ENCODE data around the gene TTC3. TPM values are rescaled to one million over a fixed set of nuclear protein-coding genes. Genes with fewer than 3 reads are reported as not detected.

Gene TTC3
- total RNA-seq, 2 experiments from 2014 or later: 49.4 to 52.5 TPM

GRCh38 chr21:37231671-37232070 is 158.6 kb downstream of the TTC3 start:
- Mint-ChIP-seq H3K4me3 (no peak overlapping the region), H3K9me3 (no peaks in the 10 kb centered on the region), H3K36me3 (ENCODE audit: low read depth) (peaks cover 48% of the 10 kb centered on the region), H3K4me1 (peaks cover 13% of the 10 kb centered on the region), H3K27me3 (no peaks in the 10 kb centered on the region), H3K27ac (no peak overlapping the region)
- POLR2A ChIA-PET: no interaction called here
- CTCF ChIA-PET: interaction anchor here (0.5 to 0.9 kb wide), 2 partner anchors 15 to 24 kb away, joined by 3 to 4 read pairs; no protein-coding TSS in a partner anchor
- no peak for DNase-seq

DNA sequence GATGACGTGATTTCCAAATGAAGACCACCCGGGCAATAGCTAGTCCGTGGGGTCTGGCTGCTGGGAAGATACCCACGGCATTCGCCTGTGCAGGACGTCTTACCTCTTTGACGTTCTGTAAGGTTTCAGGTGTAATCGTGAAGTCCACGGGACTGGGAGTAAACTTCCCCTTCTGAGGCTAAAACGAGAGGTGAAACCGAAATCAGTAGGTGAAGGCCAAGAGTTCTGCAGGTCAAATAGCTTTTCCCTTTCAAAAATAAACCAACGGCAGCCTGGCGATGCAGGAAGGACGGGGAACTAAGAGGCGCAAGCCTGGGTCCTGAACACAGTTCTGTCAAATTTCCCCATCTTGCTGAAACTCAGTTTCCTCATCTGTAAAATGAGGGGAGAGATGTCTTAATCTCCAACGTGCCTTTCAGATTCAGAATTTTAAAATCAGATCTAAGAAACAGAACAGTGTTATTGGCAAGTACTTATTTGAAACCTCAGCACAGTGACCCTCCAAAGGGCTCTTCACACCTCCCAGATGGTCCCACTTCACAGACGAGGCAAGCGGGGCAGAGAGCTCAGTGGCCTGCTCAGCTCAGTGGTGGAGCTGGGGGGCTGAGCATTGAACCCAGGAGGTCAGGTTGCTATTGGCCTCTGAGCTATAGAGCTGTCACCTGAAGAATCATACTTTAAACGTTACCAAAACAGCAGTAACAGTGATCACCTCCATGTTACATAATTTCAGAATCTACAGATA is 159.4 kb downstream of the TTC3 start:
- DNase-seq: no peak
- ChIA-PET CTCF (interaction anchor here (2.2 kb wide), 1 partner anchor 11 kb away, joined by 4 read pairs; no protein-coding TSS in a partner anchor), POLR2A (no interaction called here)
- Mint-ChIP-seq H3K27me3 (no peaks in the 10 kb centered on the region), H3K36me3 (ENCODE audit: low read depth) (peaks cover 52% of the 10 kb centered on the region), H3K4me1 (peaks cover 15% of the 10 kb centered on the region), H3K4me3 (no peak overlapping the region), H3K27ac (no peak overlapping the region), H3K9me3 (no peaks in the 10 kb centered on the region)

DNA sequence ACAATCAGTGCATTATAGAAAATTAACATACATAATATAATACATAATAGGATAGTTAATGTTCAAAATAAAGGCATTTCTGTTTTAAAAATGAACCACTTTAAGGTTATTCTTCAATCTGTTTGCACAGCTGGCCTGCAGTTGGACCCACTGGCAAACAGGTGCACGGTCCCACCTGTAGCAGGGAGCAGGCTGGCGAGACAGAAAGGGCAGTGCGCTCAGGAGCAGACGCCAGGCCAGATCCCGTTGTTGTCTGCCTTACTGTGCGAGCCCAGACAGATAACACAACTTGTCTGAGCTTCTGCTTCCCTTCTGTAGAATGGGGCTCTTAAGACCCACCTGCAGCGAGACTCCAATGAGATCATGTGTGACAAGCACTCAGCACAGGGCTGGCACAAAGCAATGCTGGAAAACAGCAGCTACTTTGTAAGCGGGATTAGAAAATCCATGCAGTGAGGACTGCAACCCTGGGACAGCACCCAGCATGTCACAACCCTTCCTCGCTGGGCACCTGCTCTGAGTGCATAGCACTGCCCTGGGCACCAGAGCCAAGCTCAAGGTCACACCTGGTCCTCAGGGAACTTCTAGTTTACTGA is 160.6 kb downstream of the TTC3 start:
- H3K27me3 Mint-ChIP-seq: no peaks in the 10 kb centered on the region
- H3K36me3 Mint-ChIP-seq (ENCODE audit: low read depth): peaks cover 51% of the 10 kb centered on the region
- CTCF ChIA-PET: interaction anchor here (0.7 to 2.2 kb wide), 3 partner anchors 10 to 13 kb away, joined by 3 to 4 read pairs (median 4); no protein-coding TSS in a partner anchor

GRCh38 chr21:37237346-37237745 is 164.3 kb downstream of the TTC3 start:
- peaks cover 49% of the 10 kb centered on the region for H3K4me1 Mint-ChIP-seq
- POLR2A ChIA-PET: no interaction called here
- H3K36me3 Mint-ChIP-seq (ENCODE audit: low read depth): peaks cover 52% of the 10 kb centered on the region
- CTCF ChIA-PET: no interaction called here
- H3K27ac Mint-ChIP-seq: peak overlapping the region; percentile 85
- no peak for DNase-seq
- no peaks in the 10 kb centered on the region for H3K9me3 Mint-ChIP-seq
- H3K27me3 Mint-ChIP-seq: no peaks in the 10 kb centered on the region
- no peak overlapping the region for H3K4me3 Mint-ChIP-seq

More for the DNA sequence above, 160.6 kb downstream of the TTC3 start:
- no peak overlapping the region for H3K27ac Mint-ChIP-seq
- no peak overlapping the region for H3K4me3 Mint-ChIP-seq
- POLR2A ChIA-PET: no interaction called here
- peaks cover 27% of the 10 kb centered on the region for H3K4me1 Mint-ChIP-seq
- no peak for DNase-seq
- H3K9me3 Mint-ChIP-seq: no peaks in the 10 kb centered on the region

- ChIA-PET CTCF (interaction anchor here (1.2 kb wide), 1 partner anchor 12 kb away, joined by 3 read pairs; no protein-coding TSS in a partner anchor), POLR2A (no interaction called here)
- Mint-ChIP-seq H3K4me1 (peaks cover 52% of the 10 kb centered on the region), H3K4me3 (no peak overlapping the region), H3K27ac (peak overlapping the region; percentile 85), H3K9me3 (no peaks in the 10 kb centered on the region), H3K27me3 (no peaks in the 10 kb centered on the region), H3K36me3 (ENCODE audit: low read depth) (peaks cover 48% of the 10 kb centered on the region)
- DNase-seq: peak; percentile 30
These were observed 164.7 kb downstream of the TTC3 start for GRCh38 chr21:37237764-37238163.

DNA sequence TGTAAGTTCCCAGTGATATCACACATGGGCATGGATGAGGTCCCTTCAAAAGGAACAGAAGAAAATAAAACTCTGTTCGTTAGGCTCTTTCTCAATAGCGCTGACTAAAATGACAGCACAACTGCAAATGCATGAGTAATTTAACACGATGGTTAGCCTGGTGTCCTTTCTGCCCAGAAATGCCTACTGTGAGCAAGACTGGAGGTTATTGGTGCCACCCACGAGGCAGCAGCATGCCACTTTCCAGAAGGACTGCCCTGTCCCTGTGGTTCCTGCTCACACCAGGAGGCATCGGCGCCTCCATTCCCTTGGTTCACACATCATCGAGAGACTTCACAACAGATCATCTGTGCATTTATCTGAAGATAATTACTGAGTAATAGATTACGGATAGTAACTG is 167.9 kb downstream of the TTC3 start:
- no peak overlapping the region for H3K27ac Mint-ChIP-seq
- H3K9me3 Mint-ChIP-seq: peaks cover 3% of the 10 kb centered on the region
- H3K36me3 Mint-ChIP-seq (ENCODE audit: low read depth): peaks cover 63% of the 10 kb centered on the region
- no peak overlapping the region for H3K4me3 Mint-ChIP-seq
- DNase-seq: no peak
- CTCF ChIA-PET: interaction anchor here (0.9 to 1.0 kb wide), 2 partner anchors 11 to 33 kb away, joined by 3 read pairs; no protein-coding TSS in a partner anchor
- no peaks in the 10 kb centered on the region for H3K27me3 Mint-ChIP-seq
- peaks cover 83% of the 10 kb centered on the region for H3K4me1 Mint-ChIP-seq
- POLR2A ChIA-PET: no interaction called here

DNA sequence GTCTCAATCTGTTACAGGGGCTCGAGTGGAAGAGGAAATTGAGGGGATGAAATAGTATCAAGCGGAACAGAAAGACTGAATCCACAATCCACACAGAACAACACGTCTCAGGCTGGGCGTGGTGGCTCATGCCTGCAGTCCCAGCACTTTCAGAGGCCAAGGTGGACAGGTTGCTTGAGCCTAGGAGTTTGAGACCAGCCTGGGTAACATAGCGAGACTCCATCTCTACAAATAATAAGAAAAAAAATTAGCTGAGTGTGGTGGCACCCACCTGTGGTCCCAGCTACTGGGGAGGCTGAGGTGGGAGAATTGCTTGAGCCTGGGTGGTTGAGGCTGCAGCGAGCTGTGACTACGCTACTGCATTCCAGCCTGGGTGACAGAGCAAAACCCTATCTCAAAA is 168.4 kb downstream of the TTC3 start:
- CTCF ChIA-PET: no interaction called here
- H3K4me1 Mint-ChIP-seq: peaks cover 85% of the 10 kb centered on the region

GRCh38 chr21:37243961-37244360 is 170.9 kb downstream of the TTC3 start:
- Mint-ChIP-seq H3K9me3 (peaks cover 6% of the 10 kb centered on the region), H3K4me1 (peaks cover 69% of the 10 kb centered on the region), H3K4me3 (no peak overlapping the region)

More for the DNA sequence above, 168.4 kb downstream of the TTC3 start:
- Mint-ChIP-seq H3K4me3 (no peak overlapping the region), H3K27me3 (no peaks in the 10 kb centered on the region), H3K27ac (no peak overlapping the region), H3K36me3 (ENCODE audit: low read depth) (peaks cover 64% of the 10 kb centered on the region), H3K9me3 (peaks cover 5% of the 10 kb centered on the region)
- POLR2A ChIA-PET: no interaction called here
- no peak for DNase-seq

DNA sequence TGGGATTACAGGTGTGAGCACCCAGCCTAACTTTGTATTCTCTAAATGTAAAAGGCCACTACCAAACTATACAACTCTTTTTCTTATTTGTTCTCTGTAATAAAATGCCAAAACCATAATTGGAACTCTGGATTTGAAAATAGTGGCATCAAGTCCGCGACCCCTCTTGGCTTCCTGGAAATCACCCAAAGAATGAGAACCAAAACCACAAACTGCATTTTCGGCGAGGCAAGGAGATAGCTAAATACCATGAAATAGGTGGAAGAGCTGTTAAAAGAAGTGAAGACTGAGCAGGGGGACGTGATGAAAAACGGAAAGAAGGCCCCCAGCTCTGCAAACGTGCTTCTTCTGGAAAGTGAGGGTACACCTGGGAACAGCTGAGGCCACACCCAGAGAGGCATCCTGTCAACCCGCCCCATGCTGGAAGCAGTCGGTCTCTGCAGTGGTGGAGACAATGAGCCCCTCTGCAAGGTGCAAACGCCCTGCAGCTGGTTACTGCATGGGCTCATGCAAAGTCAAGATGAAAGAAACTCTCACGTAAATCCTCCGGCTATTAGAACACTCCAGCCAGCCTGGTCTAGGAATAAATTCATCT is 171.5 kb downstream of the TTC3 start:
- Mint-ChIP-seq H3K27me3 (no peaks in the 10 kb centered on the region), H3K36me3 (ENCODE audit: low read depth) (peaks cover 47% of the 10 kb centered on the region), H3K27ac (peak overlapping the region; percentile 88), H3K4me1 (peaks cover 69% of the 10 kb centered on the region), H3K9me3 (peaks cover 6% of the 10 kb centered on the region), H3K4me3 (peak overlapping the region; percentile 63)
- DNase-seq: peak; percentile 30
- POLR2A ChIA-PET: interaction anchor here (1.0 to 1.1 kb wide), 2 partner anchors 13 to 23 kb away, joined by 3 read pairs; partner anchors contain the start of gene VPS26C
- CTCF ChIA-PET: interaction anchor here (1.2 to 2.5 kb wide), 5 partner anchors 11 to 129 kb away, joined by 3 to 10 read pairs (median 4); no protein-coding TSS in a partner anchor

More at GRCh38 chr21:37243961-37244360, 170.9 kb downstream of the TTC3 start:
- H3K27me3 Mint-ChIP-seq: no peaks in the 10 kb centered on the region
- peak overlapping the region; percentile 88 for H3K27ac Mint-ChIP-seq
- ChIA-PET CTCF (interaction anchor here (1.2 to 2.5 kb wide), 6 partner anchors 10 to 130 kb away, joined by 3 to 10 read pairs (median 4); no protein-coding TSS in a partner anchor), POLR2A (interaction anchor here (1.0 to 1.1 kb wide), 2 partner anchors 14 to 23 kb away, joined by 3 read pairs; partner anchors contain the start of gene VPS26C)
- no peak for DNase-seq
- H3K36me3 Mint-ChIP-seq (ENCODE audit: low read depth): peaks cover 51% of the 10 kb centered on the region

GRCh38 chr21:37245151-37245550 is 172.1 kb downstream of the TTC3 start:
- no peak for DNase-seq
- H3K9me3 Mint-ChIP-seq: peaks cover 6% of the 10 kb centered on the region
- CTCF ChIA-PET: interaction anchor here (1.2 to 2.5 kb wide), 3 partner anchors 10 to 17 kb away, joined by 3 to 10 read pairs (median 4); no protein-coding TSS in a partner anchor
- peaks cover 69% of the 10 kb centered on the region for H3K4me1 Mint-ChIP-seq
- H3K36me3 Mint-ChIP-seq (ENCODE audit: low read depth): peaks cover 45% of the 10 kb centered on the region
- H3K27me3 Mint-ChIP-seq: no peaks in the 10 kb centered on the region
- H3K4me3 Mint-ChIP-seq: peak overlapping the region; percentile 63
- POLR2A ChIA-PET: interaction anchor here (1.0 to 1.1 kb wide), 2 partner anchors 12 to 22 kb away, joined by 3 read pairs; partner anchors contain the start of gene VPS26C
- H3K27ac Mint-ChIP-seq: peak overlapping the region; percentile 88

DNA sequence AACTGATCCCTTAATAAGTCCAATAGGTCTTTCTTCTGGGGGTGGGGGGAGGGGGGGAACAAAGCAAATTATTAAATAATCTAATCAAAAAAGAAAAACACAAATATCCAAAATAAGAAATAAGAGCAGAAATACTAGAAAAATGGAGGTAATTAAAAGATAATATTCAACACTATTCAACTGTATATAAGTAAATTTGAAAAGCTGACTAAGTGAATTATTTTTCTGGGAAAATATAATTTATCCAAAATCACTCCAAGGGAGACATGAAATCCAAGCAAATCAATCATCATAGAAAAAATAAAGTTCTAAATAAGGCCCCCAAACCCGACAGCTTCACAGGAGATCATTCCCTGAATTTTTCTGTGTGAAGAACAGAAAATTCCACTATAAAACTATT is 175.2 kb downstream of the TTC3 start:
- Mint-ChIP-seq H3K4me1 (peaks cover 66% of the 10 kb centered on the region), H3K9me3 (peaks cover 6% of the 10 kb centered on the region), H3K27ac (no peak overlapping the region), H3K36me3 (ENCODE audit: low read depth) (peaks cover 43% of the 10 kb centered on the region), H3K4me3 (no peak overlapping the region), H3K27me3 (no peaks in the 10 kb centered on the region)
- no peak for DNase-seq
- POLR2A ChIA-PET: no interaction called here
- CTCF ChIA-PET: no interaction called here

GRCh38 chr21:37249112-37249904 is 176.3 kb downstream of the TTC3 start:
- Mint-ChIP-seq H3K4me1 (peaks cover 64% of the 10 kb centered on the region), H3K27ac (no peak overlapping the region), H3K4me3 (no peak overlapping the region), H3K9me3 (peaks cover 6% of the 10 kb centered on the region), H3K27me3 (no peaks in the 10 kb centered on the region), H3K36me3 (ENCODE audit: low read depth) (peaks cover 41% of the 10 kb centered on the region)
- ChIA-PET POLR2A (no interaction called here), CTCF (interaction anchor here (1.1 to 1.3 kb wide), 2 partner anchors 11 to 399 kb away, joined by 3 read pairs; no protein-coding TSS in a partner anchor)
- no peak for DNase-seq
